NK-92 (cell line): ENCODE data around the gene ANKRD13A.
"Not testable (repeated sequence)": the region's sequence is repeated elsewhere in the genome, so short reads cannot be mapped to it uniquely, and the experiment has no call there.

Experiments
- DNase-seq: peaks from one replicate; lab custom pipeline; 2025; ENCODE audit not compliant: unreplicated experiment; lab: John Stamatoyannopoulos, UW

Gene ANKRD13A

GRCh38 chr12:109983432-109984142 lies 15.6 kb upstream of the ANKRD13A start:
- no peak for DNase-seq

- not testable (repeated sequence) for DNase-seq
These were observed 13.0 kb upstream of the ANKRD13A start for GRCh38 chr12:109986236-109986635.

- DNase-seq, result no peak
These were observed 11.6 kb upstream of the ANKRD13A start for GRCh38 chr12:109987615-109988014.

GRCh38 chr12:109988274-109988673 lies 11.0 kb upstream of the ANKRD13A start:
- DNase-seq, result no peak

- no peak for DNase-seq
These were observed 10.3 kb upstream of the ANKRD13A start for GRCh38 chr12:109988903-109989302.

GRCh38 chr12:109989380-109989779 lies 9.8 kb upstream of the ANKRD13A start:
- DNase-seq, result no peak

GRCh38 chr12:109991586-109991985 lies 7.6 kb upstream of the ANKRD13A start:
- DNase-seq, result no peak

GRCh38 chr12:109993091-109993490 lies 6.1 kb upstream of the ANKRD13A start:
- DNase-seq, result no peak

GRCh38 chr12:109994401-109995175 lies 4.6 kb upstream of the ANKRD13A start:
- no peak for DNase-seq

- no peak for DNase-seq
These were observed 3.9 kb upstream of the ANKRD13A start for GRCh38 chr12:109995361-109995685.

GRCh38 chr12:109995686-109996482 lies 3.3 kb upstream of the ANKRD13A start, which contains the start of gene GIT2:
TSS of gene GIT2 (minus strand) at chr12:109996368. CDS start at chr12:109996224, 144 bp downstream.
- peak; percentile 54 for DNase-seq

GRCh38 chr12:109996483-109996853 lies 2.8 kb upstream of the ANKRD13A start:
- no peak for DNase-seq

GRCh38 chr12:109997393-109997792 lies 1.8 kb upstream of the ANKRD13A start:
- DNase-seq, result no peak

- no peak for DNase-seq
These were observed 858 bp upstream of the ANKRD13A start for GRCh38 chr12:109998241-109998903.

GRCh38 chr12:109999649-109999971 lies 380 bp downstream of the ANKRD13A start:
- no peak for DNase-seq

- DNase-seq, result no peak
These were observed 814 bp downstream of the ANKRD13A start for GRCh38 chr12:109999983-110000505.

- no peak for DNase-seq
These were observed 2.4 kb downstream of the ANKRD13A start for GRCh38 chr12:110001596-110001995.

- no peak for DNase-seq
These were observed 3.7 kb downstream of the ANKRD13A start for GRCh38 chr12:110002676-110003515.

GRCh38 chr12:110004598-110004997 lies 5.4 kb downstream of the ANKRD13A start:
- DNase-seq, result no peak

GRCh38 chr12:110005319-110005973 lies 6.2 kb downstream of the ANKRD13A start:
- DNase-seq, result no peak
